Mesothelial cell of epicardium (in vitro differentiated cells): Measurements from ENCODE around the gene RPL38. TPM values are rescaled to one million over a fixed set of nuclear protein-coding genes. Genes with fewer than 3 reads are reported as not detected.

ENCODE experiments used
- DNase-seq, 2 experiments: peaks; one replicate each; pipeline ENCODE4 v3.0.0; 2021; ENCODE audit warnings: low spot score in 2 of 2; ENCODE audit not compliant: unreplicated experiment in 2 of 2
- H3K27ac Mint-ChIP-seq: 2 replicates; pipeline ENCODE4 v1.8.0; 2021; ENCODE audit warnings: mixed read lengths
- H3K27me3 Mint-ChIP-seq: 2 replicates; pipeline ENCODE4 v1.8.0; 2021; ENCODE audit warnings: low read depth, mixed read lengths
- H3K36me3 Mint-ChIP-seq: 2 replicates; pipeline ENCODE4 v1.8.0; 2021; ENCODE audit warnings: mixed read lengths
- H3K4me1 Mint-ChIP-seq: 2 replicates; pipeline ENCODE4 v1.8.0; 2021; ENCODE audit warnings: mixed read lengths
- H3K4me3 Mint-ChIP-seq: 2 replicates; pipeline ENCODE4 v1.8.0; 2021; ENCODE audit warnings: mild to moderate bottlenecking, moderate library complexity, mixed read lengths
- H3K9me3 Mint-ChIP-seq: 2 replicates; pipeline ENCODE4 v1.8.0; 2021; ENCODE audit warnings: mixed read lengths
- total RNA-seq: library from RNA; stranded (reverse); gene quantifications from 3 replicates; pipeline ENCODE4 v1.2.1, GENCODE V29; 2021
- TF ChIP-seq, protein P1 (sequence below): fragments of 200-600 bp; sonication (generic); IDR thresholded peaks from one replicate; pipeline ENCODE4 v1.5.0; 2021; ENCODE audit warnings: antibody characterized with exemption; ENCODE audit not compliant: unreplicated experiment

RPL38 gene
- total RNA-seq, 1 donor from 2014 or later, result 1,016 TPM

DNA sequence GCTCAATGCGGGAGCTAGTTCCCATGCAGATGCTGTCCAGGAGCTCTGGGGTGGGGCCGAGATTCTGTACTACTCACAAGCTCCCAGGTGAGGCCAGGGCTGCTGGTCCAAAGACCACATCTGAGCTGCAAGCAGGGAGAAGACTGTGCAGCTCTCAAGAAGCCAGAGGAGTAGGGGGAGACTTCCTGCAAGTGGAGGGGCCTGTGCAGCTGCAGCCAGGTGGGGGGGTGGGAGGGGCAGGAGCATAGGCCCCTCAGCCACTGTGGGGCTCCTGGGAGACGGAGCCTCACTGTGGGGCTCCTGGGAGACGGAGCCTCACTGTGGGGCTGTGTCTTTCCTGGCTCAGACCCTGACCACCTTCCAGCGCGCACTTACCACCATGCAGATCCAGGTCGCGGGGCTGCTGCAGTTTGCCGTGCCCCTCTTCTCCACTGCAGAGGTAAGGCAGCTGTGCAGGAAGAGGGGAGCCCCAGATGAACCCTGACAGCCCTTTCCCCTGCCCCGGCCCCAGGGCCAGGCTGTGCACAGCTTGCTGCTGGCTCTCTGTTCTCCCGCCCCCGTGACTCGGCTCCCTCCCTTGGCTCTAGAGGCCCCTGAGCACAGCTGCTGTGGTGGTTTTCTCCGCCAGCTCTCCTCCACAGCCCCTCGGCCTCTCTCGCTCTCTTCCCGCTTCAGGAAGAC is 46.3 kb downstream of the RPL38 start:
- DNase-seq, result no peak
- TF ChIP-seq, protein P1, sequence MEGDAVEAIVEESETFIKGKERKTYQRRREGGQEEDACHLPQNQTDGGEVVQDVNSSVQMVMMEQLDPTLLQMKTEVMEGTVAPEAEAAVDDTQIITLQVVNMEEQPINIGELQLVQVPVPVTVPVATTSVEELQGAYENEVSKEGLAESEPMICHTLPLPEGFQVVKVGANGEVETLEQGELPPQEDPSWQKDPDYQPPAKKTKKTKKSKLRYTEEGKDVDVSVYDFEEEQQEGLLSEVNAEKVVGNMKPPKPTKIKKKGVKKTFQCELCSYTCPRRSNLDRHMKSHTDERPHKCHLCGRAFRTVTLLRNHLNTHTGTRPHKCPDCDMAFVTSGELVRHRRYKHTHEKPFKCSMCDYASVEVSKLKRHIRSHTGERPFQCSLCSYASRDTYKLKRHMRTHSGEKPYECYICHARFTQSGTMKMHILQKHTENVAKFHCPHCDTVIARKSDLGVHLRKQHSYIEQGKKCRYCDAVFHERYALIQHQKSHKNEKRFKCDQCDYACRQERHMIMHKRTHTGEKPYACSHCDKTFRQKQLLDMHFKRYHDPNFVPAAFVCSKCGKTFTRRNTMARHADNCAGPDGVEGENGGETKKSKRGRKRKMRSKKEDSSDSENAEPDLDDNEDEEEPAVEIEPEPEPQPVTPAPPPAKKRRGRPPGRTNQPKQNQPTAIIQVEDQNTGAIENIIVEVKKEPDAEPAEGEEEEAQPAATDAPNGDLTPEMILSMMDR, result no peak
- peaks cover 4% of the 10 kb centered on the region for H3K36me3 Mint-ChIP-seq
- peaks cover 4% of the 10 kb centered on the region for H3K4me1 Mint-ChIP-seq
- H3K4me3 Mint-ChIP-seq, result no peak overlapping the region
- H3K27ac Mint-ChIP-seq, result no peak overlapping the region
- peaks cover 15% of the 10 kb centered on the region for H3K27me3 Mint-ChIP-seq
- peaks cover 3% of the 10 kb centered on the region for H3K9me3 Mint-ChIP-seq

DNA sequence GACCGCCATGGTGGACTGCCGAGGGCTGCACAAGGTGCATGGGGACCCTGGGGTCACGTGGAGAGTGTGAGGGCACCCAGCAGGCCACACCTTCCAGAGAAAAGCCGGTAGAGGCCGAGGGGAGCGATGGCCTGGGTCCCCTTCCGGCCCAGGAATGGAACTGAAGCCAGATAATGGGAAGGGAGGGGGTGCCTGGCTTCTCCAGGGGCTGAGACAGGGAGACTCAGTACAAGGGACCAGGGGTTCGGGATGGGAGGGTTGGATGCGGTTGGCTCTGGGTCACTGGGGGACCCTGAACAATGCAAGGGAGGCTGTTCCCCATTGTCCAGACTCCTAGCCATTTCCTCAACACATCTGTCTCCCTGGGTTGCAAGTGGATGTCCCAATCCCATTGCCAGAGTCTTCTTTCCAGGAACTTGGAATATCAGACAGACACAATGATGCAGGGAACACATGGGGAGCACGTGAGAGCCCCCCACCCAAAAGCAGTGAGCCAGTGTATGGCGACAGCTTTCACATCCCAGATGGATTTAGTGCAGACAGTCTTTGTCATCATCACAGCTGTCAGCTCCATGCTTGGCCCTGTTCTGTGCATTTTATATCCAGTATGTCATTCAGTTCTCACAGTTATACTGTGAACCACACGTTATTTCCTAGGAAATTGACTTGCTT is 47.0 kb downstream of the RPL38 start:
- TF ChIP-seq, protein P1, result no peak
- peaks cover 13% of the 10 kb centered on the region for H3K27me3 Mint-ChIP-seq
- H3K9me3 Mint-ChIP-seq, result peaks cover 3% of the 10 kb centered on the region
- no peak for DNase-seq
- peaks cover 3% of the 10 kb centered on the region for H3K4me1 Mint-ChIP-seq
- H3K36me3 Mint-ChIP-seq, result peaks cover 4% of the 10 kb centered on the region
- no peak overlapping the region for H3K4me3 Mint-ChIP-seq
- no peak overlapping the region for H3K27ac Mint-ChIP-seq

DNA sequence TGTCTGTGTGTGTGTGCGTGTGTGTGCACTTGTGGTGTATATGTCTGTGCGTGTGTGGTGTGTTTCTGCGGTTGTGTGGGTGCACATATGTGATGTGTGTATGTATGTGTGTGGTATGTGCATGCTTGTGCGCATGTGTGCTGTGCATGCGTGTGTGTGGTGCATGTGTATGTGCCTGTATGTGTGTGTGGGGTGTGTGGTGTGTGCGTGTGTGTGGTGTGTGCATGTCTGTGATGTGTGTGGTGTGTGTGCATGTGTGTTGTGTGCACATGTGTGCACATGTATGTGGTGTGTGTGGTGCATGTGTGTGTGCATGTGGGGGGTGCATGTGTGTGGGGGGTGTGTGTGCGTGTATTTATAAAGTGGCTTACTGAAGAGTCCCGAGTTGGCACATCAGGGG is 47.6 kb downstream of the RPL38 start:
- TF ChIP-seq, protein P1, result no peak
- peaks cover 3% of the 10 kb centered on the region for H3K9me3 Mint-ChIP-seq

GRCh38 chr17:74251569-74251968 is 48.1 kb downstream of the RPL38 start:
- peaks cover 6% of the 10 kb centered on the region for H3K27me3 Mint-ChIP-seq
- H3K4me3 Mint-ChIP-seq, result no peak overlapping the region
- DNase-seq, result no peak
- no peak overlapping the region for H3K27ac Mint-ChIP-seq
- H3K4me1 Mint-ChIP-seq, result no peaks in the 10 kb centered on the region
- peaks cover under 1% of the 10 kb centered on the region for H3K36me3 Mint-ChIP-seq
- H3K9me3 Mint-ChIP-seq, result peaks cover 2% of the 10 kb centered on the region
- TF ChIP-seq, protein P1, result no peak

More for the DNA sequence above, 47.6 kb downstream of the RPL38 start:
- Mint-ChIP-seq H3K4me1 (no peaks in the 10 kb centered on the region), H3K36me3 (peaks cover 2% of the 10 kb centered on the region), H3K4me3 (no peak overlapping the region), H3K27ac (no peak overlapping the region), H3K27me3 (peaks cover 10% of the 10 kb centered on the region)
- DNase-seq, result no peak

DNA sequence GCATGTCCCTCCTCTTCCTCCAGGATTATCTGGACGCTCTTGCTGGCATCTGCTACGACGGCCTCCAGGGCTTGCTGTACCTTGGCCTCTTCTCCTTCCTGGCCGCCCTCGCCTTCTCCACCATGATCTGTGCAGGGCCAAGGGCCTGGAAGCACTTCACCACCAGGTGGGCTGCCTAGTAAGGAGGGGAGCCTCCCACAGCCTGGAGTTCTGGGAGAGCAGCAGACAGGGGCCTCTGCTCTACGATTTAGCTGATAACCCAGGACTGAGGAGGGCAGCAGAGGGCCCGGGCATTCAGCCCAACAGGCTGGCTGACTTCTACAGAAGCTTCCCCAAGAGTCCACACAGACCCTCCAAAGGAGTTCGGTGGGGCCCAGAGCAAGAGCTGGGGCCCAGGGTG is 48.7 kb downstream of the RPL38 start:
- H3K27ac Mint-ChIP-seq, result no peak overlapping the region
- DNase-seq, result no peak
- no peaks in the 10 kb centered on the region for H3K4me1 Mint-ChIP-seq
- TF ChIP-seq, protein P1, result no peak
- H3K36me3 Mint-ChIP-seq, result no peaks in the 10 kb centered on the region
- peaks cover 4% of the 10 kb centered on the region for H3K27me3 Mint-ChIP-seq
- no peaks in the 10 kb centered on the region for H3K9me3 Mint-ChIP-seq
- no peak overlapping the region for H3K4me3 Mint-ChIP-seq
